CD4-positive, alpha-beta T cell treated with Interleukin-10 for 1 hour (primary cell): ENCODE data around the gene PAAF1.

Experiments used
- DNase-seq: peaks from one replicate; pipeline ENCODE4 v3.0.0-alpha.2; 2020

The PAAF1 gene

GRCh38 chr11:73974604-73975478, 98.0 kb downstream of the PAAF1 start:
- DNase-seq: no peak

- DNase-seq: no peak
Observed at GRCh38 chr11:73975479-73975757, 98.6 kb downstream of the PAAF1 start.

GRCh38 chr11:73976451-73977151, 99.8 kb downstream of the PAAF1 start:
- DNase-seq: no peak

- no peak for DNase-seq
Observed at GRCh38 chr11:73977856-73978519, 101.2 kb downstream of the PAAF1 start.

- DNase-seq: no peak
Observed at GRCh38 chr11:73978576-73979086, 101.8 kb downstream of the PAAF1 start.

GRCh38 chr11:73980001-73980961, 103.5 kb downstream of the PAAF1 start:
- peak; percentile 91 for DNase-seq
